H1 (cell line): Measurements from ENCODE around the gene CNST. TPM values are rescaled to one million over a fixed set of nuclear protein-coding genes. Genes with fewer than 3 reads are reported as not detected.

Experiments
- CTCF ChIA-PET: fragments of 300-600 bp; sonication (Branson Sonifier 250); formaldehyde crosslinking; loops from one replicate; lab custom pipeline; 2021; ENCODE audit not compliant: partially characterized antibody; lab: Charles Lee
- POLR2A ChIA-PET: fragments of 300-600 bp; sonication (Branson Sonifier 250); formaldehyde crosslinking; loops from one replicate; lab custom pipeline; 2021; ENCODE audit warnings: inconsistent platforms; ENCODE audit not compliant: partially characterized antibody; lab: Charles Lee
- DNase-seq, 2 experiments: peaks; one replicate each; pipeline versions ENCODE4 v3.0.0 to v3.0.0-alpha.2; 2010 to 2022; ENCODE audit warnings: low spot score in 2 of 2, low read depth in 1 of 2, mixed read lengths in 1 of 2
- FAIRE-seq: peaks from 2 replicates; lab custom pipeline; 2011; peaks lifted over from hg19 to GRCh38; lab: Jason Lieb, UNC
- H2AFZ ChIP-seq: 2 replicates; pipeline ENCODE4 v1.8.1; 2012; ENCODE audit warnings: low read length, inconsistent platforms
- H2AK5ac ChIP-seq: 2 replicates; pipeline ENCODE4 v1.6.1; 2013; ENCODE audit warnings: low read depth, low read length
- H2BK120ac ChIP-seq: replicated peaks from 2 replicates; pipeline ENCODE3; 2013; ENCODE audit warnings: low read depth, low read length, inconsistent platforms
- H2BK12ac ChIP-seq: 2 replicates; pipeline ENCODE4 v1.6.1; 2013; ENCODE audit warnings: low read depth, low read length
- H2BK15ac ChIP-seq: 2 replicates; pipeline ENCODE4 v1.6.1; 2013; ENCODE audit warnings: low read length
- H2BK20ac ChIP-seq: 2 replicates; pipeline ENCODE4 v1.6.1; 2013; ENCODE audit warnings: low read length
- H2BK5ac ChIP-seq: 2 replicates; pipeline ENCODE4 v1.6.1; 2013; ENCODE audit warnings: low read depth, low read length
- H3K14ac ChIP-seq: 2 replicates; pipeline ENCODE4 v1.6.1; 2013; ENCODE audit warnings: inconsistent platforms; ENCODE audit not compliant: insufficient read length
- H3K18ac ChIP-seq: 2 replicates; pipeline ENCODE4 v1.6.1; 2013; ENCODE audit warnings: low read length; ENCODE audit errors: extremely low read depth
- H3K23ac ChIP-seq: 2 replicates; pipeline ENCODE4 v1.6.1; 2013; ENCODE audit warnings: inconsistent platforms; ENCODE audit not compliant: insufficient read length
- H3K23me2 ChIP-seq: 2 replicates; pipeline ENCODE4 v1.6.1; 2013; ENCODE audit warnings: low read depth, low read length
- H3K27ac ChIP-seq: 2 replicates; pipeline ENCODE4 v1.6.1; 2011; ENCODE audit warnings: low read depth, low read length, inconsistent platforms
- H3K27me3 ChIP-seq, 4 experiments: replicated peaks in 1 of 4; 1 replicate in 1 of 4; 2 replicates in 3 of 4; pipeline versions ENCODE4 v1.6.1 to v1.8.1; 2011 to 2013; ENCODE audit warnings: low read length in 3 of 4, mild to moderate bottlenecking in 3 of 4, inconsistent platforms in 2 of 4, mixed read lengths in 2 of 4, moderate library complexity in 1 of 4; ENCODE audit not compliant: control insufficient read depth in 3 of 4, insufficient read depth in 3 of 4; ENCODE audit errors: extremely low read depth in 1 of 4
- H3K36me3 ChIP-seq, 4 experiments: 2 replicates each; pipeline versions ENCODE4 v1.6.1 to v1.8.1; 2011 to 2013; ENCODE audit warnings: mild to moderate bottlenecking in 4 of 4, low read length in 3 of 4, moderate library complexity in 2 of 4, control low read depth in 1 of 4, inconsistent platforms in 1 of 4; ENCODE audit not compliant: insufficient read depth in 4 of 4, control insufficient read depth in 2 of 4
- H3K4ac ChIP-seq: replicated peaks from 2 replicates; pipeline ENCODE3; 2013; ENCODE audit warnings: low read length, low read depth, mixed read lengths, inconsistent platforms; ENCODE audit not compliant: insufficient read length
- H3K4me1 ChIP-seq, 4 experiments: replicated peaks in 1 of 4; 1 replicate in 1 of 4; 2 replicates in 3 of 4; pipeline versions ENCODE4 v1.6.1 to v1.8.1; 2011 to 2013; ENCODE audit warnings: low read length in 3 of 4, inconsistent platforms in 2 of 4, mixed read lengths in 1 of 4; ENCODE audit not compliant: insufficient read depth in 4 of 4, control insufficient read depth in 3 of 4
- H3K4me2 ChIP-seq, 2 experiments: 2 replicates each; pipeline versions ENCODE4 v1.6.1 to v1.8.1; 2011 to 2013; ENCODE audit warnings: low read depth in 2 of 2, low read length in 2 of 2, control low read depth in 1 of 2, inconsistent platforms in 1 of 2, mild to moderate bottlenecking in 1 of 2; ENCODE audit not compliant: insufficient read depth in 1 of 2
- H3K4me3 ChIP-seq, 4 experiments: fragments of 200-600, 300-600 bp in 1 of 4; sonication (generic), shearing (Covaris generic), sonication (Bioruptor Twin) in 1 of 4; 2 replicates each; pipeline versions ENCODE4 v1.5.1 to v1.8.1; 2011 to 2016; ENCODE audit warnings: low read length in 4 of 4, low read depth in 3 of 4, control low read depth in 2 of 4, inconsistent platforms in 2 of 4, mild to moderate bottlenecking in 2 of 4, mixed read lengths in 1 of 4, moderate library complexity in 1 of 4; ENCODE audit not compliant: insufficient read depth in 2 of 4; ENCODE audit errors: extremely low read depth in 1 of 4
- H3K56ac ChIP-seq: replicated peaks from 2 replicates; pipeline ENCODE3; 2013; ENCODE audit warnings: low read depth, mild to moderate bottlenecking, mixed read lengths, low read length, inconsistent platforms; ENCODE audit not compliant: insufficient read length
- H3K79me1 ChIP-seq: 2 replicates; pipeline ENCODE4 v1.6.1; 2013; ENCODE audit warnings: low read depth, low read length, control low read depth
- H3K79me2 ChIP-seq, 2 experiments: 2 replicates each; pipeline versions ENCODE4 v1.6.1 to v1.8.1; 2012 to 2013; ENCODE audit warnings: low read length in 2 of 2, mild to moderate bottlenecking in 2 of 2, inconsistent platforms in 1 of 2; ENCODE audit not compliant: insufficient read depth in 2 of 2, control insufficient read depth in 1 of 2
- H3K9ac ChIP-seq, 4 experiments: replicated peaks in 1 of 4; 1 replicate in 1 of 4; 2 replicates in 3 of 4; pipeline versions ENCODE4 v1.6.1 to v1.8.1; 2011 to 2013; ENCODE audit warnings: low read depth in 3 of 4, low read length in 3 of 4, control low read depth in 2 of 4, mild to moderate bottlenecking in 2 of 4, moderate library complexity in 2 of 4, inconsistent platforms in 1 of 4; ENCODE audit errors: extremely low read depth in 1 of 4
- H3K9me3 ChIP-seq, 2 experiments: 2 replicates each; pipeline versions ENCODE4 v1.6.1 to v1.8.1; 2012 to 2013; ENCODE audit warnings: mild to moderate bottlenecking in 2 of 2, moderate library complexity in 2 of 2, control low read depth in 1 of 2, inconsistent platforms in 1 of 2, low read depth in 1 of 2, low read length in 1 of 2, mixed read lengths in 1 of 2; ENCODE audit not compliant: insufficient read depth in 2 of 2
- H4K20me1 ChIP-seq, 2 experiments: replicated peaks in 1 of 2; 2 replicates each; pipeline versions ENCODE3 to v1.8.1; 2011 to 2013; ENCODE audit warnings: inconsistent platforms in 2 of 2, low read length in 2 of 2, mild to moderate bottlenecking in 1 of 2; ENCODE audit not compliant: insufficient read depth in 2 of 2, control insufficient read depth in 1 of 2
- H4K5ac ChIP-seq: 2 replicates; pipeline ENCODE4 v1.6.1; 2013; ENCODE audit warnings: low read length, low read depth, mixed read lengths, inconsistent platforms; ENCODE audit not compliant: insufficient read length
- H4K8ac ChIP-seq: 2 replicates; pipeline ENCODE4 v1.8.0; 2013; ENCODE audit warnings: mild to moderate bottlenecking, moderate library complexity, low read length, inconsistent platforms; ENCODE audit not compliant: insufficient read depth; ENCODE audit errors: extremely low read depth
- H4K91ac ChIP-seq: replicated peaks from 2 replicates; pipeline ENCODE3; 2013; ENCODE audit warnings: low read length, mixed read lengths, inconsistent platforms; ENCODE audit not compliant: insufficient read length
- ATF3 ChIP-seq: IDR thresholded peaks from 2 replicates; pipeline ENCODE4 v1.6.1; 2011; ENCODE audit warnings: low read depth, mild to moderate bottlenecking, low read length; ENCODE audit not compliant: insufficient read depth
- CEBPB ChIP-seq: IDR thresholded peaks from 2 replicates; pipeline ENCODE4 v1.6.1; 2012; ENCODE audit warnings: low read depth, low read length
- JUN ChIP-seq: IDR thresholded peaks from 2 replicates; pipeline ENCODE4 v1.6.1; 2011; ENCODE audit warnings: low read depth, mild to moderate bottlenecking, improper control_type of control experiment, low read length
- KDM5A ChIP-seq: fragments of 200-600 bp; IDR thresholded peaks from 2 replicates; pipeline ENCODE4 v1.7.1; 2012; ENCODE audit warnings: mild to moderate bottlenecking, low read length, inconsistent platforms, mixed read lengths
- NANOG ChIP-seq: IDR thresholded peaks from 2 replicates; pipeline ENCODE4 v1.6.1; 2011; ENCODE audit warnings: low read length, low read depth, mild to moderate bottlenecking, inconsistent platforms; ENCODE audit not compliant: insufficient read depth, poor library complexity, severe bottlenecking
- RFX5 ChIP-seq: IDR thresholded peaks from 2 replicates; pipeline ENCODE4 v1.6.1; 2011; ENCODE audit warnings: low read depth, low read length, improper control_type of control experiment, borderline replicate concordance
- SAP30 ChIP-seq: fragments of 300-600 bp; sonication (generic); IDR thresholded peaks from 2 replicates; pipeline ENCODE4 v1.7.1; 2012; ENCODE audit warnings: low read length, moderate library complexity, mild to moderate bottlenecking, inconsistent platforms; ENCODE audit not compliant: insufficient read depth, insufficient replicate concordance
- SIN3A ChIP-seq, 2 experiments: IDR thresholded peaks in 1 of 2; conservative IDR thresholded peaks in 1 of 2; 2 replicates each; pipeline ENCODE4 v1.6.1; 2011 to 2012; ENCODE audit warnings: low read length in 2 of 2, improper control_type of control experiment in 1 of 2, low read depth in 1 of 2, mild to moderate bottlenecking in 1 of 2
- SP4 ChIP-seq: IDR thresholded peaks from 2 replicates; pipeline ENCODE4 v1.6.1; 2012; ENCODE audit warnings: low read length, inconsistent platforms
- TBP ChIP-seq: IDR thresholded peaks from 2 replicates; pipeline ENCODE4 v1.6.1; 2011; ENCODE audit warnings: low read depth, low read length, improper control_type of control experiment
- YY1 ChIP-seq: IDR thresholded peaks from 2 replicates; pipeline ENCODE4 v1.6.1; 2011; ENCODE audit warnings: low read depth, mild to moderate bottlenecking, low read length
- ZNF274 ChIP-seq: IDR thresholded peaks from 2 replicates; pipeline ENCODE4 v1.7.0; 2012; ENCODE audit warnings: low read length, borderline replicate concordance; ENCODE audit errors: extremely low read depth
- WGBS, 2 experiments: shearing (Covaris generic) in 1 of 2; methylation state at CpG; one replicate each; pipeline versions ENCODE4 v1.1.6 to v1.1.7; 2013 to 2015; ENCODE audit warnings: low lambda C conversion rate in 2 of 2, mixed read lengths in 2 of 2, inconsistent platforms in 1 of 2, low coverage in 1 of 2, missing lambda C conversion rate in 1 of 2; ENCODE audit not compliant: insufficient replicate concordance in 2 of 2, insufficient coverage in 1 of 2, insufficient read length in 1 of 2; ENCODE audit errors: extremely low coverage in 1 of 2, missing lambda C conversion rate in 1 of 2; 5-methylcytosine and 5-hydroxymethylcytosine counted together
- polyA plus RNA-seq, 7 experiments: library from polyadenylated mRNA; depleted of rRNA in 3 of 7; stranded (reverse) in 5 of 7; unstranded in 2 of 7; fragments of >200 nt in 5 of 7; fragments of 200-250 nt in 2 of 7; gene quantifications; 1 replicate in 5 of 7; 2 replicates in 1 of 7; 4 replicates in 1 of 7; pipeline versions ENCODE4 v1.2.1 to v1.2.3, GENCODE V29; 2011 to 2013; ENCODE audit warnings: missing spikeins in 2 of 7, mixed read lengths in 2 of 7
- total RNA-seq: library from RNA; stranded (reverse); fragmentation: NEBNext Ultra II Directional; extraction: Animal tissue kit (Norgen Biotek cat#: 25700); gene quantifications from 2 replicates; pipeline ENCODE4 v1.2.1, GENCODE V29; 2021

Gene CNST
- total and polyA plus RNA-seq, 2 of the 8 experiments (the other 6 are each of a cell fraction or from before 2014, with no cell fraction given), result 5.3 to 21.3 TPM

- no peak overlapping the region for H4K91ac ChIP-seq
- H2AK5ac ChIP-seq, result no peak overlapping the region
- H2BK5ac ChIP-seq, result no peak overlapping the region
- TF ChIP-seq YY1, result no peak
- TF ChIP-seq TBP, result no peak
- TF ChIP-seq NANOG, result no peak
- no peak for TF ChIP-seq ATF3
- no peak for TF ChIP-seq ZNF274
- no peak for TF ChIP-seq SAP30
- no peak for TF ChIP-seq RFX5
- TF ChIP-seq JUN, result no peak
- no peak for TF ChIP-seq SP4
- TF ChIP-seq CEBPB, result no peak
- no peak for TF ChIP-seq KDM5A
- no peak for TF ChIP-seq SIN3A (conservative IDR thresholded peaks at IDR 0.05 in 1 of 2, IDR thresholded peaks at IDR 0.05 in 1 of 2; ENCODE audit: low read depth in 1 of 2, low read length in 2 of 2)
- no peak overlapping the region for H2BK12ac ChIP-seq
- no peak overlapping the region for H3K4me3 ChIP-seq
- no peak overlapping the region for H3K9ac ChIP-seq
- no peak overlapping the region for H3K27ac ChIP-seq
- H2BK20ac ChIP-seq, result no peak overlapping the region
- H3K18ac ChIP-seq, result no peak overlapping the region
- peaks cover 0 to 2% of the 10 kb centered on the region in 2 experiments for H4K20me1 ChIP-seq
- H3K27me3 ChIP-seq, result no peaks in the 10 kb centered on the region
- peaks cover 3 to 36% (median 13%) of the 10 kb centered on the region in 4 experiments; a peak in 7 of 8 replicates for H3K36me3 ChIP-seq
- CTCF ChIA-PET, result interaction anchor here (1.2 to 1.5 kb wide), 2 partner anchors 9 to 43 kb away, joined by 3 read pairs; no protein-coding TSS in a partner anchor
- H3K56ac ChIP-seq, result no peak overlapping the region
- DNase-seq, result no peak
- H3K4me2 ChIP-seq, result no peak overlapping the region
- H3K4me1 ChIP-seq, result no peaks in the 10 kb centered on the region
- no peaks in the 10 kb centered on the region for H3K79me1 ChIP-seq
- 85% methylated on average over 7 of the region's 7 CpGs; no CpG with 5 or more reads in 1 of the 2 experiments for WGBS, 2 experiments
- H3K79me2 ChIP-seq, result no peaks in the 10 kb centered on the region
- no peaks in the 10 kb centered on the region for H3K9me3 ChIP-seq
- H4K5ac ChIP-seq, result no peak overlapping the region
- no peak overlapping the region for H3K4ac ChIP-seq
- H3K14ac ChIP-seq, result no peak overlapping the region
- no peak for FAIRE-seq
- no peak overlapping the region for H2AFZ ChIP-seq
- no peaks in the 10 kb centered on the region for H3K23me2 ChIP-seq
- POLR2A ChIA-PET, result no interaction called here
- no peak overlapping the region for H2BK120ac ChIP-seq
- no peak overlapping the region for H4K8ac ChIP-seq
- H3K23ac ChIP-seq, result no peak overlapping the region
- no peak overlapping the region for H2BK15ac ChIP-seq
Measured at GRCh38 chr1:246540738-246541491, 25.3 kb upstream of the CNST start.
